HepG2 (cell line): ENCODE data around the gene VWA5B1. TPM values are rescaled to one million over a fixed set of nuclear protein-coding genes. Genes with fewer than 3 reads are reported as not detected.

Source experiments
- CENPT ChIP-seq: sonication (generic); formaldehyde crosslinking; IDR thresholded peaks from 2 replicates; pipeline ENCODE4 v1.8.0; 2022; ENCODE audit warnings: low read depth, mild to moderate bottlenecking, moderate library complexity, missing genetic modification reagents
- CREM ChIP-seq, 2 experiments: sonication (generic) in 1 of 2; formaldehyde crosslinking in 1 of 2; IDR thresholded peaks; 2 replicates each; pipeline versions ENCODE4 v1.4.0 to v1.6.1; 2016 to 2020; ENCODE audit warnings: antibody characterized with exemption in 1 of 2, mild to moderate bottlenecking in 1 of 2, missing genetic modification reagents in 1 of 2
- ESRRA ChIP-seq: sonication (generic); formaldehyde crosslinking; IDR thresholded peaks from 2 replicates; pipeline ENCODE4 v1.5.1; 2020; ENCODE audit warnings: mild to moderate bottlenecking, low read depth, missing genetic modification reagents
- ETV5 ChIP-seq: IDR thresholded peaks from 2 replicates; pipeline ENCODE4 v1.6.1; 2018; ENCODE audit warnings: missing biosample characterization, missing genetic modification reagents, inconsistent platforms, borderline replicate concordance
- ETV6 ChIP-seq: sonication (generic); formaldehyde crosslinking; conservative IDR thresholded peaks from 2 replicates; pipeline ENCODE4 v1.4.0; 2020; ENCODE audit warnings: missing genetic modification reagents
- HOXA5 ChIP-seq: sonication (generic); formaldehyde crosslinking; IDR thresholded peaks from 2 replicates; pipeline ENCODE4 v1.4.0; 2020; ENCODE audit warnings: missing genetic modification reagents
- KLF13 ChIP-seq: sonication (generic); formaldehyde crosslinking; IDR thresholded peaks from 2 replicates; pipeline ENCODE4 v1.4.0; 2020; ENCODE audit warnings: mild to moderate bottlenecking, missing genetic modification reagents
- MBD4 ChIP-seq: IDR thresholded peaks from 2 replicates; pipeline ENCODE4 v1.6.1; 2012; ENCODE audit warnings: low read length, inconsistent platforms, borderline replicate concordance
- MED8 ChIP-seq: sonication (generic); formaldehyde crosslinking; IDR thresholded peaks from 2 replicates; pipeline ENCODE4 v1.8.1; 2023; ENCODE audit warnings: mild to moderate bottlenecking, missing genetic modification reagents; ENCODE audit not compliant: insufficient replicate concordance
- MIXL1 ChIP-seq: IDR thresholded peaks from 2 replicates; pipeline ENCODE4 v1.6.1; 2016
- MTA3 ChIP-seq: sonication (generic); formaldehyde crosslinking; IDR thresholded peaks from 2 replicates; pipeline ENCODE4 v1.4.0; 2020; ENCODE audit warnings: missing genetic modification reagents
- NFKBIZ ChIP-seq: IDR thresholded peaks from 2 replicates; pipeline ENCODE4 v1.6.1; 2018; ENCODE audit warnings: missing genetic modification reagents, missing compliant biosample characterization
- NR2F1 ChIP-seq, 2 experiments: fragments of 450-650 bp in 1 of 2; formaldehyde crosslinking in 1 of 2; IDR thresholded peaks; 2 replicates each; pipeline versions ENCODE4 v1.5.0 to v1.6.1; 2016 to 2020; ENCODE audit warnings: mild to moderate bottlenecking in 1 of 2, missing compliant biosample characterization in 1 of 2, missing genetic modification reagents in 1 of 2, moderate library complexity in 1 of 2
- POLR2AphosphoS2 ChIP-seq: IDR thresholded peaks from 2 replicates; pipeline ENCODE4 v1.6.1; 2011; ENCODE audit warnings: low read depth, low read length, improper control_type of control experiment
- PPARG ChIP-seq: conservative IDR thresholded peaks from 2 replicates; pipeline ENCODE4 v1.6.1; 2016; ENCODE audit warnings: missing biosample characterization, missing genetic modification reagents
- RFX1 ChIP-seq: fragments of 450-650 bp; IDR thresholded peaks from 2 replicates; pipeline ENCODE4 v1.6.1; 2017
- SETDB1 ChIP-seq: sonication (generic); formaldehyde crosslinking; IDR thresholded peaks from 2 replicates; pipeline ENCODE4 v1.5.1; 2020; ENCODE audit warnings: missing genetic modification reagents, mild to moderate bottlenecking, borderline replicate concordance
- SKI ChIP-seq: fragments of 450-650 bp; IDR thresholded peaks from one replicate; pipeline ENCODE4 v1.6.1; 2018; ENCODE audit warnings: mild to moderate bottlenecking; ENCODE audit not compliant: partially characterized antibody
- SMAD9 ChIP-seq: sonication (generic); formaldehyde crosslinking; IDR thresholded peaks from 2 replicates; pipeline ENCODE4 v1.5.1; 2020; ENCODE audit warnings: mild to moderate bottlenecking, missing genetic modification reagents
- TCF12 ChIP-seq, 2 experiments: fragments of 450-650 bp in 1 of 2; sonication (generic) in 1 of 2; formaldehyde crosslinking in 1 of 2; IDR thresholded peaks; 2 replicates each; pipeline versions ENCODE4 v1.6.1 to v1.8.0; 2017 to 2022; ENCODE audit warnings: antibody characterized with exemption in 1 of 2, mild to moderate bottlenecking in 1 of 2, missing genetic modification reagents in 1 of 2, moderate library complexity in 1 of 2
- ZBTB3 ChIP-seq: sonication (generic); formaldehyde crosslinking; IDR thresholded peaks from 2 replicates; pipeline ENCODE4 v1.4.0; 2020; ENCODE audit warnings: low read depth, mild to moderate bottlenecking, moderate library complexity, missing genetic modification reagents, borderline replicate concordance
- ZC3H4 ChIP-seq: sonication (generic); formaldehyde crosslinking; IDR thresholded peaks from 2 replicates; pipeline ENCODE4 v1.4.0; 2020; ENCODE audit warnings: missing genetic modification reagents, borderline replicate concordance
- ZFY ChIP-seq: sonication (generic); formaldehyde crosslinking; IDR thresholded peaks from 2 replicates; pipeline ENCODE4 v1.4.0; 2020; ENCODE audit warnings: missing genetic modification reagents
- ZNF260 ChIP-seq: sonication (generic); formaldehyde crosslinking; IDR thresholded peaks from 2 replicates; pipeline ENCODE4 v1.4.0; 2020; ENCODE audit warnings: missing genetic modification reagents, low read depth, mild to moderate bottlenecking, borderline replicate concordance
- ZNF263 ChIP-seq: sonication (generic); formaldehyde crosslinking; IDR thresholded peaks from 2 replicates; pipeline ENCODE4 v1.4.0; 2020; ENCODE audit warnings: missing genetic modification reagents
- ZNF337 ChIP-seq: sonication (generic); formaldehyde crosslinking; IDR thresholded peaks from 2 replicates; pipeline ENCODE4 v1.5.1; 2020; ENCODE audit warnings: missing genetic modification reagents, low read depth, mild to moderate bottlenecking, borderline replicate concordance
- ZNF343 ChIP-seq: sonication (generic); formaldehyde crosslinking; IDR thresholded peaks from 2 replicates; pipeline ENCODE4 v1.4.0; 2020; ENCODE audit warnings: mild to moderate bottlenecking, missing genetic modification reagents
- ZNF605 ChIP-seq: sonication (generic); formaldehyde crosslinking; IDR thresholded peaks from 2 replicates; pipeline ENCODE4 v1.8.0; 2022; ENCODE audit warnings: mild to moderate bottlenecking, missing genetic modification reagents
- ZNF614 ChIP-seq: IDR thresholded peaks from 2 replicates; pipeline ENCODE4 v1.6.1; 2018; ENCODE audit warnings: missing biosample characterization, missing genetic modification reagents, inconsistent platforms, borderline replicate concordance
- ZNF792 ChIP-seq: IDR thresholded peaks from 2 replicates; pipeline ENCODE4 v1.6.1; 2016
- polyA plus RNA-seq, 8 experiments: library from polyadenylated mRNA; depleted of rRNA in 3 of 8; stranded (reverse) in 7 of 8; unstranded in 1 of 8; fragments of >200 nt; fragmentation: Illumina TruSeq in 4 of 8; extraction: Trizol in 4 of 8; gene quantifications; 2 replicates each; pipeline versions ENCODE4 v1.2.1 to v1.2.3, GENCODE V29; 2011 to 2016; ENCODE audit warnings: low read depth in 4 of 8, missing spikeins in 1 of 8, mixed read lengths in 1 of 8; ENCODE audit not compliant: insufficient read depth in 1 of 8
- total RNA-seq, 5 experiments: library from RNA; depleted of rRNA; stranded (reverse); fragments of >200 nt; fragmentation: Illumina TruSeq; extraction: Trizol; gene quantifications; 2 replicates each; pipeline ENCODE4 v1.2.3, GENCODE V29; 2016; ENCODE audit warnings: low read depth in 1 of 5
- TF ChIP-seq, protein P1 (sequence below): sonication (generic); formaldehyde crosslinking; IDR thresholded peaks from 2 replicates; pipeline ENCODE4 v1.4.0; 2020; ENCODE audit warnings: mild to moderate bottlenecking, missing genetic modification reagents
- TF ChIP-seq, protein P2 (sequence below): IDR thresholded peaks from 2 replicates; pipeline ENCODE4 v1.6.1; 2016; ENCODE audit warnings: control low read depth

VWA5B1 gene
- total and polyA plus RNA-seq, 2 of the 13 experiments (the other 11 are each of a cell fraction or from before 2014, with no cell fraction given): not detected

DNA sequence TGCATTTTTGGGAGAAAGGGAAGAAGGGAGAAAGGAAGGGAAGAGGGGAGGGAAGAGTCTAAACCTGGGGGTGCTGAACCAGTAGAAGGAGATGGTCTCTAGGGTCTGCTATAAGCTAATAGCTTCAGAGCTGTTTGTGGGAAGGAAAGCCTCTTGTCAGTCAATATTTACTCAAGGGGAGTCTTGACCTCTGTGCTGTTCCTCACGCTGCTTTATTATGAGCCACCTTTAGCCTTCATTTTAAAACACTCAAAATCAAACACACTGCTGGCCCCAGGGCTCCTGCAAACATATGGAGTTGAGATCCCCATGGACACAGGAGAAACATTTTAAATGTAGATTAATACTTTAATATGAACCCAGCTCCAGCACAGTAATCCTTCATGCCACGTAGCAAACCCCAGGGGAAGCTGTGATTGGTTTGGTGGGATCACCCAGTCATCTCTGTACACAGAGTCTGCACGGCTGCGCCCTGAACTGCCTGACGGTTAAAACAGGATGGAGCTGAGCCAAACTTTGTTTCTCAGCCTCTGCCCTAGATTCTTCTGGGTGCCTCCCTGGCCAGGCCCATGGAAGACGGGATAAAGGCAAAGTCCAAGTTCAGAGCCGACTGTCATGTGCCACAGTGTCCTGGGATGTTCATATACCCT lies 40.2 kb upstream of the VWA5B1 start (continued):
- no peak for TF ChIP-seq ZNF614
- TF ChIP-seq PPARG: peak; percentile 92
- TF ChIP-seq ETV6 (CRISPR knock-in tag): no peak
- no peak for TF ChIP-seq POLR2AphosphoS2
- 0 out of 4 replicates have a peak, but pooled peaks of 1 of the 2 experiments have one; percentile 36 for TF ChIP-seq NR2F1 (CRISPR knock-in tag; IDR thresholded peaks at IDR 0.05)
- no peak for TF ChIP-seq ZNF337 (CRISPR knock-in tag)
- no peak for TF ChIP-seq NFKBIZ (CRISPR knock-in tag)
- no peak for TF ChIP-seq KLF13 (CRISPR knock-in tag)
- no peak for TF ChIP-seq SMAD9 (CRISPR knock-in tag)
- no peak for TF ChIP-seq MED8 (CRISPR knock-in tag)
- no peak for TF ChIP-seq MIXL1 (CRISPR knock-in tag)
- no peak for TF ChIP-seq RFX1
- no peak for TF ChIP-seq CENPT (CRISPR knock-in tag)
- TF ChIP-seq CREM (IDR thresholded peaks at IDR 0.05): peak; percentile 44
- no peak for TF ChIP-seq CREM (CRISPR knock-in tag; IDR thresholded peaks at IDR 0.05)
- TF ChIP-seq, protein P1, sequence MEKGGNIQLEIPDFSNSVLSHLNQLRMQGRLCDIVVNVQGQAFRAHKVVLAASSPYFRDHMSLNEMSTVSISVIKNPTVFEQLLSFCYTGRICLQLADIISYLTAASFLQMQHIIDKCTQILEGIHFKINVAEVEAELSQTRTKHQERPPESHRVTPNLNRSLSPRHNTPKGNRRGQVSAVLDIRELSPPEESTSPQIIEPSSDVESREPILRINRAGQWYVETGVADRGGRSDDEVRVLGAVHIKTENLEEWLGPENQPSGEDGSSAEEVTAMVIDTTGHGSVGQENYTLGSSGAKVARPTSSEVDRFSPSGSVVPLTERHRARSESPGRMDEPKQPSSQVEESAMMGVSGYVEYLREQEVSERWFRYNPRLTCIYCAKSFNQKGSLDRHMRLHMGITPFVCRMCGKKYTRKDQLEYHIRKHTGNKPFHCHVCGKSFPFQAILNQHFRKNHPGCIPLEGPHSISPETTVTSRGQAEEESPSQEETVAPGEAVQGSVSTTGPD (CRISPR knock-in tag): no peak
- TF ChIP-seq MTA3 (CRISPR knock-in tag): no peak
- TF ChIP-seq ZFY (CRISPR knock-in tag): no peak
- 0 out of 2 replicates have a peak, but pooled peaks have one; percentile 17 for TF ChIP-seq ZNF263 (CRISPR knock-in tag)
- TF ChIP-seq SKI: peak; percentile 69
- no peak for TF ChIP-seq SETDB1
- TF ChIP-seq ZNF343: no peak
- no peak for TF ChIP-seq ZNF260 (CRISPR knock-in tag)
- no peak for TF ChIP-seq ZBTB3 (CRISPR knock-in tag)
- TF ChIP-seq, protein P2, sequence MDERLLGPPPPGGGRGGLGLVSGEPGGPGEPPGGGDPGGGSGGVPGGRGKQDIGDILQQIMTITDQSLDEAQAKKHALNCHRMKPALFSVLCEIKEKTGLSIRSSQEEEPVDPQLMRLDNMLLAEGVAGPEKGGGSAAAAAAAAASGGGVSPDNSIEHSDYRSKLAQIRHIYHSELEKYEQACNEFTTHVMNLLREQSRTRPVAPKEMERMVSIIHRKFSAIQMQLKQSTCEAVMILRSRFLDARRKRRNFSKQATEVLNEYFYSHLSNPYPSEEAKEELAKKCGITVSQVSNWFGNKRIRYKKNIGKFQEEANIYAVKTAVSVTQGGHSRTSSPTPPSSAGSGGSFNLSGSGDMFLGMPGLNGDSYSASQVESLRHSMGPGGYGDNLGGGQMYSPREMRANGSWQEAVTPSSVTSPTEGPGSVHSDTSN (CRISPR knock-in tag): no peak
- no peak for TF ChIP-seq ZNF605 (CRISPR knock-in tag)
- no peak for TF ChIP-seq HOXA5 (CRISPR knock-in tag)
- no peak for TF ChIP-seq ESRRA (CRISPR knock-in tag)
- no peak for TF ChIP-seq ZC3H4 (CRISPR knock-in tag)
- no peak for TF ChIP-seq ZNF792
- no peak for TF ChIP-seq MBD4
- no peak; the same call in 1 of the 2 replicates for TF ChIP-seq ETV5 (CRISPR knock-in tag)
- TF ChIP-seq TCF12 (IDR thresholded peaks at IDR 0.05): no peak
- no peak for TF ChIP-seq TCF12 (CRISPR knock-in tag; IDR thresholded peaks at IDR 0.05)
